Measurements from ENCODE around the gene MRPL43. TPM values are rescaled to one million over a fixed set of nuclear protein-coding genes. Genes with fewer than 3 reads are reported as not detected.
"Not testable (repeated sequence)": the region's sequence is repeated elsewhere in the genome, so short reads cannot be mapped to it uniquely, and the experiment has no call there.

The MRPL43 gene
- 106 and 107 TPM in 2 replicates for total RNA-seq (2014; rRNA removed; shearing (Covaris generic))

DNA sequence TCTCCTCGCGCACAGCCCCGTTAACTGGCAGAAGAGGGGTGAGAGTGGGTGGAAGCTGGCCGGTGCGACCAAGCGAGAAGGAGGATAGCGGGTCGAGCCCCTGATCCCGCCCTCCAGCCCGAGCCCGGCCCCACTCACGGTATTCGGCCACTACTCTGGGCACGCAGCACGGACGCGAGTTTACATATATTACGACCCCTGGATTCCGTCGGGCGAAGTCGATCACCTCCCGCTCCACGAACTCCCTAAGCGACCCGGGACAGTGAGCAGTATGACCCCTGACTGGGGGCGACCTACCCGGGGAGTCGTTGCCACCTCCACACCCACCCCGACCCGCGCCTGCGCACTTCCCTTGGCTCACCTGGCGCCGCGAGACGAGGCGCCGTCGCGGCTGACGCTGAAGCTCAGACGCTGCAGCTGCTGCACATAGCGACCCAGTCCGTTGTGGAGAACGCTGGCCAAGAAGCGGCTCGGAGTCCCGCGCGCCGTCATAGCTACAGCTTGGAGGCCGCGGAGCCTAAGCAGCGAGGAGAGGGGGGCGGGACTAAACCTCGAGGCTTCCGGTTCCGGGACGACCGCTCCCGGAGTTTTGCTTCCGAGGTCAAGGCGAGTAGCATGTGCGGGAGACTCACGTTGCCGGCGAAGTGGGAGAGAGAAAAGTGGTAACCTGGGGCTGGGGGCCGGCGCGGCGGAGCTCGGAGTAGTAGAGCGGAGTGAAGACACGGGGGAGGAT, at the start of gene MRPL43, which contains the start of gene TWNK:
MRPL43 (minus strand) TSS at position 546 of the 733 bp plus-strand sequence; CDS start at position 492, 54 bp downstream.
TWNK (plus strand) TSS at position 592 of the 733 bp plus-strand sequence. CDS start 668 bp downstream, outside the sequence.
- H3K4me3 ChIP-seq (ENCODE audit: insufficient read depth, low read depth, low read length): peak within 1 kb of the TSS; percentile 93
- peak; percentile 96 for DNase-seq
- H3K27me3 ChIP-seq (ENCODE audit: control insufficient read depth, insufficient read depth, low read length): no peaks in the 10 kb centered on the region
- H3K36me3 ChIP-seq (replicated peaks; ENCODE audit: control insufficient read depth, insufficient read depth, low read length): peaks cover 25% of the 10 kb centered on the region

DNA sequence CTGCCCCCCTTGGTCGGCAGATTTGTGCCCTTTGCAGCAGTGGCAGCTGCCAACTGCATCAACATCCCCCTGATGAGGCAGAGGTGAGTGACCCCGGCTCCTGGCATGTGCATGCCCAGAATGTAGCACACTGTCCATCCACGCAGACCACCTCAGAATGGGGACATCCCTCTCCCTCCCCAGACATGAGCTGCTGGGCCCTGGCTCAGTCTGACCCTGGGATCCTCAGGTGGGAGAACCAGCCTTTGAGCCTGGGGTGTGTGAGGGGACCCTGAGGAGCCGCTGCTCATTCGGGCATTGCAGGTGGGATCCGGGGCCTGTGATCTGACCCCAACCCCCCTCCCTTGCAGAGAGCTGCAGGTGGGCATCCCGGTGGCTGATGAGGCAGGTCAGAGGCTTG, 49.4 kb upstream of the MRPL43 start:
- Histone ChIP-seq H3K36me3 (replicated peaks; ENCODE audit: control insufficient read depth, insufficient read depth, low read length) (no peaks in the 10 kb centered on the region), H3K4me3 (ENCODE audit: insufficient read depth, low read depth, low read length) (no peak overlapping the region), H3K27me3 (ENCODE audit: control insufficient read depth, insufficient read depth, low read length) (peaks cover 13% of the 10 kb centered on the region)
- DNase-seq: no peak

DNA sequence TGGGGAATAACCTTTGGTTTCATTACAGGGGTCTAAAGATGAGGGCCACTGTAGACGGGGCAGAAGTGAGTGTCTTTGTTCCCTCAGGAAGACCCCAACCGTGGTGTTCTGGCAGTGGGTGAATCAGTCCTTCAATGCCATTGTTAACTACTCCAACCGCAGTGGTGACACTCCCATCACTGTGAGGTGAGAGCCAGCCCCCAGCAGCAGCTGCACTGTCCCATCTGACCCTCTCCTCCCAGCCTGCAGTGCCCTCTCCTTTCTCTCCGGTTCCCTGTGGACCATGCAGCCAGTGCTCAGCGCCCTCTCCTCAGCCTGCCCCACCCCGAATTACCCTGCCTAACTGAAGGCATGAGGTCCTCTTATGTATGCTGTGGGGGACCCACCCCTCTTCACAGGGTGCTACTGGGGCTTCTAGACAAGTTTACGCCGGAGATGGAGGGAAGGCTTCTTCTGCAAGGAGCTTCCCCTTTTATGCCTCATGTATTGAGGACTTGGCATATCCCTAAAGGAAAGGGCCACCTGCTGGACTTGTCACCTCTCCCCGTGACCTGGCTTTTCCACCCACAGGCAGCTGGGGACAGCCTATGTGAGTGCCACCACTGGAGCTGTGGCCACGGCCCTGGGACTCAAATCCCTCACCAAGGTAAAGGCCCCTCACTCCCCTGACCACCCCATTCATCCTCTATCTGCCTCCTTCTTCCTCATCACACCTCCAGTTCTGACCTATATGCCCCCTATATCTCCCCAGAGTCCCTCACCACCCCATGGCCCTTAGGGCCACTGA, 48.8 kb upstream of the MRPL43 start:
- Histone ChIP-seq H3K27me3 (ENCODE audit: control insufficient read depth, insufficient read depth, low read length) (peaks cover 20% of the 10 kb centered on the region), H3K4me3 (ENCODE audit: insufficient read depth, low read depth, low read length) (no peak overlapping the region), H3K36me3 (replicated peaks; ENCODE audit: control insufficient read depth, insufficient read depth, low read length) (no peaks in the 10 kb centered on the region)
- DNase-seq: peak; percentile 24

DNA sequence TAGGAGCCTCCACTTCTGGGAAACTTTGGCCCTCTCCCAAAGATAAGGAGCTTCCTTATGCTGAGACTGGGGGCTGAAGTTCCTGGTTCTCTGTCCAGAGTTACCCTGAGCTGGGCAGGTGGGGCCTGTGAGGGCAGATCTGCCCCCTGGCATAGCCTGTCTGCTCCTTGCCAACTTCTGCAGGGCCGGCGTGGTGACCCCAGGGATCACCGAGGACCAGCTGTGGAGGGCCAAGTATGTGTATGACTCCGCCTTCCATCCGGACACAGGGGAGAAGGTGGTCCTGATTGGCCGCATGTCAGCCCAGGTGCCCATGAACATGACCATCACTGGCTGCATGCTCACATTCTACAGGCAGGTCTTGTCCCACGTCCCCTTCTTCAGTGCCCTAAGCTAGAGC, 48.0 kb upstream of the MRPL43 start:
- Histone ChIP-seq H3K27me3 (ENCODE audit: control insufficient read depth, insufficient read depth, low read length) (peaks cover 21% of the 10 kb centered on the region), H3K4me3 (ENCODE audit: insufficient read depth, low read depth, low read length) (no peak overlapping the region), H3K36me3 (replicated peaks; ENCODE audit: control insufficient read depth, insufficient read depth, low read length) (no peaks in the 10 kb centered on the region)
- peak; percentile 28 for DNase-seq

DNA sequence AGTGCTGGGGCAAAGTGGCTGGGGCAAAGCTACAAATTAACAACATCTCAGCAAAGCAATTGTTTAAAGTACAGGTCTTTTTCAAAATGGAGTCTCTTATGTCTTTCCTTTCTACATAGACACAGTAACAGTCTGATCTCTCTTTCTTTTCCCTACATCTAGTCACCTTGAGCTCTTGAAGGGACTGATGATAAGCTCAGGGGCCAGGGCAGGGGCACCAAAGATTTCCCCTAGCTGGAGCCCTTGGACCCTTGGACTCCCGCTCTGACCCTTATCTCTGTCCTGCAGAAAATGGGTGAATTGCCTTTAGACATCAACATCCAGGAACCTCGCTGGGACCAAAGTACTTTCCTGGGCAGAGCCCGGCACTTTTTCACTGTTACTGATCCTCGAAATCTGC, 47.1 kb upstream of the MRPL43 start:
- not testable (repeated sequence) for H3K4me3 ChIP-seq (ENCODE audit: insufficient read depth, low read depth, low read length); H3K36me3 ChIP-seq (replicated peaks; ENCODE audit: control insufficient read depth, insufficient read depth, low read length)
- DNase-seq: peak; percentile 11
- peaks cover 26% of the 10 kb centered on the region for H3K27me3 ChIP-seq (ENCODE audit: control insufficient read depth, insufficient read depth, low read length)

DNA sequence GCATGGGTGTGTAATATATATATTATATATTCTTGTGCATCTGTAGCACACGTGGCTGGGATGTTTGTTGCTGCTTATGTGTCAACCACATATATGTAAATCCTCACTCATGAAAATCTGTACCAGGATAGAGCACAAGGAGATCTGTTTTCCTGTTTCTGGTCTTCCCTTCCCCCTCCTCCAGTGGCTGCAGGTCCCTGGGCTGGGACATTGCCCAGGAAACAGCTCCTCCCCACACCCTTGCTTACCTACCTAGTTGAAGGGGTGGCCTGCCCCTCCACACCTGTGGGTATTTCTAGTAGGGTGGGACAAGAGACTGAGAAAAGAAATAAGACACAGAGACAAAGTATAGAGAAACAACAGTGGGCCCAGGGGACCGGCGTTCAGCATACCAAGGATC, 46.0 kb upstream of the MRPL43 start:
- Histone ChIP-seq H3K4me3 (ENCODE audit: insufficient read depth, low read depth, low read length) (no peak overlapping the region), H3K36me3 (replicated peaks; ENCODE audit: control insufficient read depth, insufficient read depth, low read length) (no peaks in the 10 kb centered on the region), H3K27me3 (ENCODE audit: control insufficient read depth, insufficient read depth, low read length) (peaks cover 28% of the 10 kb centered on the region)
- peak; percentile 11 for DNase-seq

DNA sequence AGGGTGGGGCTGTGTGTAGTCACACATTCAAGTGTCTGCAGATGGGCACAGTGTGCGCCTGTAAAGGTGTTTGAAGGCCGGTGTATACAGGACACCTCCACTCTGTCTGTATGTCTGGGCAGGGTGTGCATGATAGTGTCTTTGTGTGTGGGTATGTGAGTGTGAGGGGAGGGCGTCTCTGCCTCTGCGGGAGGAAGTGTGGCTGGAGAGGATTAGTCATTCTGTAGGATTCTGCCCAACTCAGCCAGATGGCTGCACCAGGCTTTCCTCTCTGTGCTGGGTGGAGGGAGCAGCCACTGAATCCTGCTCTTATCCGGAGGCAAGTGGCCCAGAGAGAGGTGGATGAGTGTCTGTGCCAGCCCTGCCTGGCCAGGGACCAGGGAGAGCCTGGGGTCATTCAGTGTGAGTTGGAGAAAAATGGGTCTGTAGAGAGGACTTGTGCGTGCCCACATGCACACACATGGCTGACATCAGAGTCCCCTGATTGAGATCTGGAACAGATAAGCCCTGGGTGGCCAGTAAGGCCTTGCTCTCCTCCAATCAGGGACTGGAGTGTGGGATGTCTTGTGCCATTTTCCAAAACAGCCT, 45.4 kb upstream of the MRPL43 start:
- H3K4me3 ChIP-seq (ENCODE audit: insufficient read depth, low read depth, low read length): peak overlapping the region; percentile 53; the same call in 1 of the 2 replicates
- H3K27me3 ChIP-seq (ENCODE audit: control insufficient read depth, insufficient read depth, low read length): peaks cover 28% of the 10 kb centered on the region
- H3K36me3 ChIP-seq (replicated peaks; ENCODE audit: control insufficient read depth, insufficient read depth, low read length): no peaks in the 10 kb centered on the region
- DNase-seq: peak; percentile 52

DNA sequence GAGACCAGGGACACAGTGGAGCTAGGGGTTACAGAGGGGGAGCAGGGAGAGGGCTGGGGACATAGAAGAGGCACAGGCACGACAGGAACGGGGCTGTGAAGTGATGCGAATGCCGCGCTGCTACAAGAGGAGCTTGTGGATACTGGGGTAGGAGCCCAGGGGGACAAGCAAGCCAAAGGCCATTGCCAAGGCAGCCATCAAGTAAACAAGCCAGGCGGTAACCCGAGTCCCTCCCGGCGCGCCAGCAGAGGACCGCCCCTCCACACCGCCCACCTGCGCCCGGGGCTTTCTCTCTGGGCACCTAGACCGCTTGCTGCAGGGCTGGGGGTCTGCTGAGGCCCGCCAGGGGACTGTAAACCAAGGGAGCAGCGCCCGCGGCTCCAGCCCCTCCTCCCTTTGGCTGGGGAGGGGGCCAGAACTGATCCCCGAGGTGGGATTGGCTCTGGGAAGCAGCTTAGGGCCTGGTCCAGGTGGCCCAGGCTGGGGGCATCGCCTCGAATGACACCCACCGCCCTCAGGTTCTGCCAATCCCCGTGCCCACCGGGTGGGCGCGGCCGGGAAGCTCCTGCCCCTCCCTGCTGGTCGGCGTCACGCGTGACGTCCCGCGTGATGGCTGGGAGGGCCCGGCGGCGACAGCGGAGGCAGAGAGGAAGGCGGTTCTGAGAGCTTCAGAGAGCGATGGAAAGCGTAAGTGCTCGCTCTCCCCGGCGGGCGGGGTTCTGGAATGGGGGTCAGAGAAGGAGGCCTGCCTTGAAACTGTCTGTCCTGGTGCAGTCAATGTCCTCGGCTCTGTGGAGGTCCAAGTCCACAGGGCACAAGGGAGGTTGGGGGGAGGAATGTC, 44.7 kb upstream of the MRPL43 start:
- DNase-seq: peak; percentile 89
- Histone ChIP-seq H3K27me3 (ENCODE audit: control insufficient read depth, insufficient read depth, low read length) (peaks cover 28% of the 10 kb centered on the region), H3K4me3 (ENCODE audit: insufficient read depth, low read depth, low read length) (peak overlapping the region; percentile 53), H3K36me3 (replicated peaks; ENCODE audit: control insufficient read depth, insufficient read depth, low read length) (no peaks in the 10 kb centered on the region)

DNA sequence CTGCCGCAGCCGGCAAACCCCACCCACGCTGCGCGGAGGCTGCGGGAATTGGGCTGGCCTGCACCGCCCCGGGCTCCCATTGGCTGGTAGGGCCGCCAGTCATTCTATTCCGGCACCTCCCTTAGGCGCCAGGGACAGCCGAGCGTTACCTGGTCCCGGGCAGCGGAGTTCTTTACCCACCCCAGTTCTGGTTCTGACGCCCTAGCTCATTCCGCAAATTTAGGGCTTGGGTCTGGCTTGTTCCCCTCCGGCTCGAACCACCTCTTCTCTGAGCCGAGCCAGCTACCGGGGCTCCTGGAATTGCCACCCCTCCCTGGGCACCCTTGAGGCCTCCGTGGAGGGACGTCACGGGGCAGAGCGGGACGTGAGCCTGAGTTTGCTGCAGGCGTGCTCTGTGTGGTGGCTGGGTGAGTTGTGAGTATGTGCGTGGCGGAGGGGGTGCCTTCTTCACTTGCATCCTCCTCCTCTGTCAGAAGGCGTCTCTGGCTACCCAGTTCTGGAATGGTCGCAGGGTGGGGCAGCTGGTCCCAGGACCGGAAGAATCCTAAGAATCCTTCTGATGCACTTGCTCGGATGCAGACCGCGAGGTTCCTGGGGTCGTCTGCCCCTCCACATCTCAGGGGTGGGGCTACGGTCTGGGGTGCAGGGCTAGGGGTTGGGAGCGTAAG, 44.0 kb upstream of the MRPL43 start, which contains the start of the genes PDZD7 and SFXN3:
PDZD7 (minus strand) TSS at position 2 of the 668 bp plus-strand sequence. CDS start 910 bp downstream, outside the sequence.
SFXN3 (plus strand) TSS at position 107 of the 668 bp plus-strand sequence. CDS start 3,461 bp downstream, outside the sequence.
- Histone ChIP-seq H3K27me3 (ENCODE audit: control insufficient read depth, insufficient read depth, low read length) (peaks cover 28% of the 10 kb centered on the region), H3K36me3 (replicated peaks; ENCODE audit: control insufficient read depth, insufficient read depth, low read length) (no peaks in the 10 kb centered on the region), H3K4me3 (ENCODE audit: insufficient read depth, low read depth, low read length) (peak within 1 kb of the TSS; percentile 53)
- DNase-seq: peak; percentile 99

DNA sequence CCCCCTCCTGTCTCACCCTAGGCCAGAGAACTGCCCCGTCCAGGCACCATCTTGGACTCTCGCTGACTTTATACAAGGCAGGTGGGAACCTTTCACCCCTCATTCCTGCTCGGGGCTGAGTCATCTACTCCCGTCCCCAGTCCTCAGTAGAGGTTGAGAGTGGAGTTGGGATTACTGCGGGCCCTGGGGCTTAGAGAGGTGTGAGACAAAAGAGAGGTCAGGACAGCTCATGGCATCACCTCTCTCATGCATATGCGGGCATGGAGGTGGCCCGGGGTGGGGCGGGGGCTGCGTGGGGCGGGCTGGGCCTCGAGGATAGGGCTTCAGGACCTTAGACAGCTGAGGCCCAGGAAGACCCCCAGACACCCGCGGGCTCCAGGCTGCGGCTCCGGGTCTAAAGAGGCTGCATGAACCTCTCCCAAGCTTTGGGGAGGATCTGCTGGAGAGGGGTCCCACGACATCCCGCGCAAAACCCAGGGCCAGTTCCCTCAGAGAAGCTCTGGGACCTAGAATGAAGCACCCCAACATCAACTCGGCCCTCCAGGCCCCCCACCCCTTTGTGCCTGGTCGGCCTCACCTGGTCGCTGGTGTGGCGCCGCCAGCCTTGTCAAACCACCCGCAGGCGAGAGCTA, 43.3 kb upstream of the MRPL43 start:
- Histone ChIP-seq H3K36me3 (replicated peaks; ENCODE audit: control insufficient read depth, insufficient read depth, low read length) (no peaks in the 10 kb centered on the region), H3K4me3 (ENCODE audit: insufficient read depth, low read depth, low read length) (peak overlapping the region; percentile 53), H3K27me3 (ENCODE audit: control insufficient read depth, insufficient read depth, low read length) (peaks cover 28% of the 10 kb centered on the region)
- DNase-seq: peak; percentile 80

DNA sequence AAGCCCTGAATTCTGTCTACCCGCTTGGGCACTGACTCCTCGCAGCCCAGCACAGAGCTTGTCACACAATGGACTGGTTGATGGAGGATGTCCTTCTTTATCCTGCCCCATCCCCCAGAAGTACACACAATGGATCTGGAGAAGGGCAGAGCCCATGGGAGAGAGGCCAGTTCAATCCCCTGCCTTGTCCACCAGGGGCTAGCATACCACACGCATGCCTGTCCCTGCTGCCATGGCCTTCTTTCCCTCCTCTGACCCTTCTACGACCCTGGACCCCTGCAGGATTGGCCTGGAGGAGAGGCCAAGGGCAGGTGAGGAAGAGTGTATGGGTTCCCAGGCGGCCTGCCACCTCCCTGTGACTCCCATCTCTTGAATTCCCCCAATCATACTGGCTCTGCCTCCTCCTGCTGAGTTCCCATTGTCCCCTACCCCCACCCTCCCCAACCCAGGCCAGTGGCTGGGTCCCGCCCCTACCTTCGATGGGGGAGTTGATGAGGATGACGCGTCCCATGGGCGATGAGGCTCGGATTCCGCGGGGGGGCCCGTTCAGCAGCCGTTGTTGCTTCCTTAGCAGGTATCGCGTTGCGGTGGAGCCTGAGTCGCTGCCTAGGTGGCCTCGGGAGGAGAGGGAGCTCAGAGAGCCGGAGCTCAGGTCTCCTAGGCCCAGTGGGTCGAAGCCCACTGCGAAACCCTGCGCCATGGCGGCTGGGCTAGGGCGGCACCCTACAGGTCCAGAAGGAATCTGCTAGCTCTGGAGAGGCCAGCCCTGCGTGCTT, 42.4 kb upstream of the MRPL43 start:
- no peaks in the 10 kb centered on the region for H3K36me3 ChIP-seq (replicated peaks; ENCODE audit: control insufficient read depth, insufficient read depth, low read length)
- peak; percentile 78 for DNase-seq
- H3K4me3 ChIP-seq (ENCODE audit: insufficient read depth, low read depth, low read length): no peak overlapping the region
- H3K27me3 ChIP-seq (ENCODE audit: control insufficient read depth, insufficient read depth, low read length): peaks cover 28% of the 10 kb centered on the region

DNA sequence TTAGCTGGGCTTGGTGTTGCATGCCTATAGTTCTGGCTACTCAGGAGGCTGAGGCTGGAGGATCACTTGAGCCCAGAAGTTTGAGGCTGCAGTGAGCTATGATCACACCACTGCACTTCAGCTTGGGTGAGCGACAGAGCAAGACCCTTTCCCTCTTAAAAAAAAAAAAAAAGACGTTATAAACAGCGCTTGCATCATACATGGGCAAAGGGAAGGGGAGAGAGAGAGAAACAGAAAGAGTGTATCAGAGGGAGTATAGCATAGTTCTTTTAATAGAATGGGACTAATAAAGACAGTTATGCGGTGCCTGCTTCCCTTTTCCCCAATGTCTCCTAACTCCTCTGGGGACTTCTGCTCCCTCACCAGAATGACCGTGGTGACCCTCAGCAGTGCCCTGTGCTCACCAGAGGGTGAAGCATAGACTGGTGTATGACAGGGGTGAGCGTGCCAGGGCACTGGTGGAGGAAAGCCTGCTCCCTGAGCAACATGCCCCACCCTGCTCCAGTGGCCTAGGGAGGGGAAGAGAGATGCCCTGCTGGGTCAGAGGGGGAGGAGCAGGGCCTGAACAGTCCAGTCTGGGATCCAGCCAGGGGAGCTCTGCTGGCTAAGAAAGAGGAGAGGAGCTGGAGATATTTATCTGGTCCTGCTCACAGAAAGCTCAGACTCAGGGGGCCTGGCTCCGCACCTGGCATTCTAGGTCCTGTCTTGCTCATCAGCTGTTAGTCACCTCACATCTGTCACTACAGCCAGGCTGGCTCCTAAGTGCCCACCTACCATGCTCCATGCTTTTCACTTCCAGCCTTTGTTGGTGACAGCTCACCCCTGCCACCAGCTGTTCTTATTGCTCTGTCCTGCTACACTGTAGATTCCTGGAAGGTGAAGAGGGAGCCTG, 41.4 kb upstream of the MRPL43 start:
- DNase-seq: no peak
- H3K27me3 ChIP-seq (ENCODE audit: control insufficient read depth, insufficient read depth, low read length): peaks cover 25% of the 10 kb centered on the region
- H3K4me3 ChIP-seq (ENCODE audit: insufficient read depth, low read depth, low read length): no peak overlapping the region
- no peaks in the 10 kb centered on the region for H3K36me3 ChIP-seq (replicated peaks; ENCODE audit: control insufficient read depth, insufficient read depth, low read length)
